NCI-H2227 (cell line): ENCODE results near the gene ZNF385D.

Experiments
- DNase-seq: peaks from one replicate; lab custom pipeline; 2025; ENCODE audit not compliant: unreplicated experiment; lab: John Stamatoyannopoulos, UW

The ZNF385D gene, protein sequence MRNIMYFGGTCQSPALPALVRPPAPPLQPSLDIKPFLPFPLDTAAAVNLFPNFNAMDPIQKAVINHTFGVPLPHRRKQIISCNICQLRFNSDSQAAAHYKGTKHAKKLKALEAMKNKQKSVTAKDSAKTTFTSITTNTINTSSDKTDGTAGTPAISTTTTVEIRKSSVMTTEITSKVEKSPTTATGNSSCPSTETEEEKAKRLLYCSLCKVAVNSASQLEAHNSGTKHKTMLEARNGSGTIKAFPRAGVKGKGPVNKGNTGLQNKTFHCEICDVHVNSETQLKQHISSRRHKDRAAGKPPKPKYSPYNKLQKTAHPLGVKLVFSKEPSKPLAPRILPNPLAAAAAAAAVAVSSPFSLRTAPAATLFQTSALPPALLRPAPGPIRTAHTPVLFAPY

DNA sequence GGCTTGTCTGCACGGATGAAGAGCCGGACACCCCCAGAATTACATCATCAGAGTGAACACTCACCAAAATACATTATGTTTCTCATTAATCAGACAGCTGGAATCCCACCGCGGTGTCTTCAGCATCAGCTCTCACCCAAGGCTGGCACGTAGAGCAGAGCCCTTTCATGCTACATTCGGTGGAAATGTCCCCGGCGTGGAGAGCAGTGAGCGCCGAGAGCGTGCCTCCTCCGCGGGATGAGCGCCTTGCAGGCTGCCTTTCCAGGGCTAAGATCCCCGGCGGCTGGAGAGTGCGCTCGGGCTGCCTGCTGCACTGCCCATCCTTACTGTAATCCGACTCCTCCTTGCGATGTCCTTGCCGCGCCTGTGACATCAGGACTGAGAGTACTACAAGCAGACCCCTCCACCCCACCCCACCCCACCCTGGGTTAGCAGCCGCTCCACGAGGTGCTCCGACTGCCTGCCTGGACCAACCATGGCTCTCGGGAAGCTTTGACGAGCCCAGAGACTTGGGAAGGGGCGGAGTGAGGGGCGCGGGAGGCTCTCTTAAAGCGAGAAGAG lies at the start of gene ZNF385D:
ZNF385D (minus strand) TSS at position 380 of the 561 bp plus-strand sequence; CDS start at position 86, 294 bp downstream.
- peak; percentile 67 for DNase-seq

DNA sequence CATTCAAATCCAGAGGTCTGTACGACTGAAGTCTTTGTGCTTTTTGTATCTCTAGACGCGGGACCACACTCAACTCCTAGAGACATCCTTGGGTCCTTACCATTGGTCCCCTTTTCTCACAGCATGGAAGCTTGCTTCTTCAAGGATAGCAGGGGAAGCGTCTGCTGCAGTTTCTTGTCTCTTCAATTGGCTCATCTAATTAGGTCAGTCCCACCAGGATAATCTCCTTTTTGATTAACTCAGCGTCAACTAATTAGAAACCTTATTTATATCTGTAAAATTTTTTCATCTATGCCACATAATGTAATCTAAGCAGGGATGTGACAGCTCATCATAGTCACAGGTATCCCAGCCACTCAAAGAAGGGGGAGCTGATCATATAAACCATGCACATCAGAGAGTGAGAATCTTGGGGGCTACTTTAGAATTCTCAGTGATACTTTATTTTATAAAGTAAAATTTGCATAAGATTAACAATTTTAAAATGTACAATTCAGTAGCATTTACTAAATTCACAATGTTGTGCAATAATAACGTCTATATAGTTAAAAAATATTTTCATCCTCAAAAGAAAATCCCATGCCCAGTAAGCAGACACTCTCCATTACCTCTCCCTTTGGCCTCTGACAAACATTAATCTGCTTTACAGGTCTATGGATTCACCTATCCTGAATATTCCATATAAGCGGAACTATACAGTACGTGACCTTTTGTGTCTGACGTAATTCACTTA lies 47.5 kb upstream of the ZNF385D start:
- DNase-seq = no peak

DNA sequence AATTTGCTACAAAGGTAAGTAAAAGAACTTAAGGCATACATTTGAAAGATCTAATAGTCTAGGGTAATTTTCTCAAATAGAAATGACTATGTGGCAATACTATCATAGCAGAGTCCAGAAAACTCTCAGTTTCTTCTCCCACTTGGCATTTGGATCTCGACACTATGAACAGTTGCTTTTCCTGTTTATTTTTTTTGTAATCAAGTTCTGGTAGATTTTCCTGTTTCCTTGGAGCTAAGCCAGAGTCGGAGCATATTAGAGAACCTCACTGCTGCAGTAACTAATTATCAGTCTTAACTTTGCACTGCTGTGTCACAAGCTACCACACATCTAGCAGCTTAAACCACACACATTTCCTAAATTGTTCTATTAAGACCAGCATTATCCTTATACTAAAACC lies 44.9 kb upstream of the ZNF385D start:
- no peak for DNase-seq

DNA sequence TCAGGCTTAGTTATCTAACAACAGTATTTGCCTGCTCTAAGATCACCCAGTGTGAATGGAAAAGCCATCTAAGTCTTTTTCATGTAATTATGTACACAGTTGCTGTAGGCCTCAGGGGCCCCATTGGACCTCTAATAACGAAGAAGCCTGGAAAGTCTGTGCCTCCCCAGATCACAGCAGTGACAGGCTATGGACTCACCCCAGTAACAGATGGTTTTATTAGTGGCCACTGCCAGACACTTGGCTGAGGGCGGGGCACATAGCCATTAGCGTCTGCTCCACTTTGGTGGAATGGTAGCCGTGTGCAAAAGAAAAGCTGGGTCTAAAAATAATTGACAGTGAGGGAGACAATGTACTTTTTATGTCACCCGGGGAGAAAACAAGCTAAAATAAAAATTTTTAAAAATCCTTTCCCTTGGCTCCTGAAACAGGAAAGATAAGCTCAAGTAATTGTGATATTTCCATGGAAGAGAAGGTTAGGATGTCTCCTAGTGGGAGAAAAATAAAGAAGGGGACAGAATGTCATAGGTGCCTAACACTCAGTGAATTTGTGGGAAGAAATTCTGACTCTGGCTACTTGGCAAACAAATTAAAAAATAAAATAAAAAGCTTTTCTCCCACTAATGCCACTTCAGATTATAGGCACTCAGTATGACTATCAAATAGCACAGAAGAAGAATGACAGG lies 44.3 kb upstream of the ZNF385D start:
- peak; percentile 68 for DNase-seq

DNA sequence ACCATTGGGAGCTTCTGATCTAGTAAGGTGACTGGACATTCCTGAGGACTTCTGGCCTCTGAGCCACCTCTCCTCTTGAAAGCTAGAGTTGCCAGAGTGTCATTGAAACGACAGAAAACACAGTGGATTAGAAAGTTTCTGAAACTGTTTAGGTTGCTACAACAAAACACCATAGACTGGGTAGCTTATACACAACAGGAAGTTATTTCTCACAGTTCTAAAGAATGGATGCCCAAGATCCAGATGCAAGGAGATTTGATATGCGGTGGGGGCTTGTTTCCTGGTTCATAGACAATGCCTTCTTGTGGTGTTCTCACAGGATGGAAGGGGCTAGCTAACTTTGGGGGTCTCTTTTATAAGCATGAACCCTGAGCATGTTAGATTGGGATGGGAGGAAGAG lies 43.3 kb upstream of the ZNF385D start:
- DNase-seq = no peak

DNA sequence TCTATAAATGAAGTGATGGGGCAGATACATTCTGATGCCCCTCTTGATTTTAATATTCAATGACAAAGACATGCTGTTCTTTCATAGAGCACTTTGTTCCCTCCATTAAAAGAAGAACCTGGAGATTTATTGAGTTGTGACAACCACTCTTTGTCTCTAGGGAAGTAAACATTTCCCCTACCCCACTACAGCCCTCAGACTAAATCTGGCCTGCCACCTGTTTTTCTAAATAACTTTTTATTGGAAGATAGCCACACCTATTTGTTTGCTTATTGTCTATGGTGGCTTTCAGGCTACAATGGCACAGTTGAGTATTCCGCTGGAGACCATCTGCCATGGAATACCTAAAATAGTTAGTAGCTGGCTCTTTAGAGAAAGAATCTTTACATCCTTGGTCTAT lies 41.2 kb upstream of the ZNF385D start:
- no peak for DNase-seq

DNA sequence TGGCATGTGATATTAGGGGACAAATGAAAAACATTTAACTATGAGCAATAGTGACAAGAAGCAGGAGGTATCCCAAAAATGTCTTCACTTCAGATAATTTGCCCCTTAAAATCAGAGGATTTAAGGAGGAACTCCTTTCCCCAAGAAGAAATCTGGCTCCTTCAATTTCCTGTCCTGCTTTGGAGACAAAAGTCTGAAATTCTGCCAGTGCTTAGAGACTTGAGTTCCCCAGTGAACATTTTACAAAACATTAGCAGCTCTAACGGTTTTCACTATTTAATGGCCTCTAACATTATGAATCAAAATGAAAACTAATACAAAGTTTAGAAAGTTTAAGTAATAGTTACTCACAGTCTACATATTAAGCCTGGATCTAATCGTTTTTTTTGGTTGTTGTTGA lies 40.3 kb upstream of the ZNF385D start:
- DNase-seq = no peak

DNA sequence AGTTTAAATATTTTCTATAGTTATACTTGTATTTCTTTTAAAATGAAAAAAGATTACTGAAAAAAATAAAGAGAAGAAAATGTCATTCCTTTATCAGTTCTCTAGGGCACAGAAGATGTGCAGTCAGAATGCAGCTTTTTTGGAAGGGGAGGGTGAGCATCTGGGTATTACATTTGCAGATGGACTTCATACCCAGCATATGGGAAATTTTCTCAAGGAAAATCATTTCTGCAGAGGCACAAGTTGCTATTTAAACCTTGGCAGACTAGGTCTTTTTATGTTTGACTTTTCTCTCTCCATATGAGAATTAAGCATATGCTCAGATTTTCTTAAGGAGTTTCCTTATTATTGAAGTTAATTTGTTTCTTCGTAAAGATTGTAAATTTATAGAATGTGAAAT lies 39.5 kb upstream of the ZNF385D start:
- no peak for DNase-seq

DNA sequence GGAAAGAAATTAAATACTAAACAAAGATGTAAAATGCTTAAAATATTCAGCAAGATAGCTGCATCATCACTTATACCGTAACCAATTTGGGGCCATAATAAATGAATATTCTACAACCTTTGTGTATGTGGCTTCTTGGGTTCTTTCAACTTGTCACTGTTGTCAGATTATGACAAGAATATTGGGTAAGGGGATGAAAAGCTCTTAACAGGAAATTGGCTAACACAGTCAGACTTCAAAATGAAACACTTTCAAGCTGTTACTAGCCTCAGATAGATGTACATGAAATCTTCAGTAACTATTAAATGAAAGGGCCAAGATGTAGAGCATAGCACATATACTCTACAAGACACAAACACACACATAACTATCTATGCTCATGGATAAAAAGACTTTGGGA lies 38.7 kb upstream of the ZNF385D start:
- no peak for DNase-seq

DNA sequence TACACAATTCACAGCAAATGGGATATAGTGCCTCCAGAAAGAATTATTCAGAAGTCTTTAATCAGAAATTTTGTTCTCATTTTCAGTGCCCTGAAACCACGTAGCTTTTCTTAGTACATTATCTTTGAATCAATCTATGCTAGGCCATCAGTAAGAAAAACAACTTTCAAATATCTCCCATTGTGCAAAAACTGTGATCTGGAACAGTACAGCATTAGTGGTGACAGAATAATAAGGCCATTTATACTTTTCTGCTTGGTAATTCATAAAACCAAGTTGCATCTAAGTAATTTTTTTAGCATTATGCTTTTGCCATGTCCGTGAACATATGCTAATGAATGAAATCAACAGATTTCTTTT lies 35.4 kb upstream of the ZNF385D start:
- no peak for DNase-seq

DNA sequence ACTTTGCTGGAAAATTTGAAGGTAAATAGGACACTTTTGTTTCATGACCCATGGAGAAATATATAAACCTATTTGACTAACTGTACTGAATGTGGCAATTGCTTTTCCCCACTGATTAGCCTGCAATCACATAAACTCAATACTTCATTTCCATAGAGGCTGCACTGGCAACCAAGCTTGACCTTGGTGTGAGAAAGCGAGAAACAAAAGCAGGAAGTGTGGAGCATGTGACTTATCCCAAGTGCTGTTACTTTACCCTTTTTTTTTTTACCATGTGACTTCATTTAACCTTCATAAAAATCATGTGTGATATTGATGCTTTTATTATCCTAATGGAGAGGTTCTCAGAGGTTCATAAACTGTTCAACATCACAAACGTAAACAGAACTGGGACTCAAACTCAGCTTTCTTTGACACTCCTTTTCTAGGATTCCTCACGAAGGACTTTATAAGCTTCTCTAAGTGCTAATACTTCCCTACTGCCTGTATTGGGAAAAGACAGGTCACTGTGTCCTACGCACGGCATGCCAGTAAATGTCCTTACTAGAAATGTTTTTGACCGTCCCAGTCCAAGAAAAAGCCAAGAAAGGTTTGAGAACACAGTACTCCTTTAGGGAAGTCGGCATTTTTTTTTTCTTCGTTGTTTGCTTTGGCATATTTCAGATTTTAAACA lies 34.9 kb upstream of the ZNF385D start:
- DNase-seq = no peak

DNA sequence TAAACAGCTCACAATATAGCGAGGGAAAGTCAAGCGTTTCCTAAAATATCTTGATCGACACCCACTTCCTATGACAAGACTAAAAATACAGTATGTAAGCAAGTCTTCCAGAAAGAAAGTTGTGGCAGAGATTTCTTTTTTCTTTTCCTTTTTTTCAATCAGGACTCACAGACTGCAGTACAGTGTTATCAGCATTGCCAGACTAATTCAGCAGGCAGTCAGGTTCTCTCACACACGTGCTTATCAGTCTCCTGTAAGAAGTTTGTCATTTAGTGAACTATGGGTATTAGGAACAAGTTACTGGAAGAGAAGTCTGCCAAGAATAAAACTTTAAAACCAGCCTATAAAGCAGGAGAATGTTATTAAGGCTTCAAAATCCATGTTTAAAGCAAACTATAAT lies 32.8 kb upstream of the ZNF385D start:
- DNase-seq = no peak

DNA sequence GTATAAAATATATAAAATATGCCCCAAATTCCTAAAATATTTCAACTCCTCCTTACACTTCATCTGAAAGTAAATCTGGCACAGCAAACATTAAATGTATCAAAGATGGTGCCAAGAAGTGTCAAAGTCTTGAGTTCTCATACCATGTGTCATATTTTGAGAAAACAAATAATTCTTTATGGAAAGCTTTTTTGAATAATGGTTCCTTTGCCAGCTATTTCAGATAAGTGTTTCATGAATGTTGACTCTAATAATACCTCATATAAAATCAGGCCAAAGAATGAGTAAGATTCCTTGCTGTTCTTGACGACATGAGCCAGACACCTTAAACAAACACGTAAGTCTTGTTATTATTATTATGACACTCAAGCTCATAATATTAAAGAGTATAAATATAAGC lies 30.3 kb upstream of the ZNF385D start:
- DNase-seq = no peak

DNA sequence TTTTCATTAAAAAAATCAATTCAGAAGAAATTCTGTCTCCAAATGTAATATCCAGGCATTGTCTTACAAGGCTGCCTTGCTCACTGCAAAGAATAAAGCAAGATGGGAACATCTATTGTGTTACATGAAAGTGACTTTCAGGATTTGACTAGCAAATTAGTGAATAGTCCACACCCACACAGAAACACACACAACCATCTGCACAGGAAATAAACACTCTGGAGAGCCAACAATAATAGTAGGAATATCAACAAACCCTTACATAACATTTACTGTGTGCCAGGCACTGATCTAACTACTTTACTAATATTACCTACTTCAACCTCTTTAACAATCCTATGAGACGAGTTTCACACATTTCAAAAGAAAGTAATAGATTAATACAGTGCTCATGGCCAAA lies 28.9 kb upstream of the ZNF385D start:
- DNase-seq = no peak

DNA sequence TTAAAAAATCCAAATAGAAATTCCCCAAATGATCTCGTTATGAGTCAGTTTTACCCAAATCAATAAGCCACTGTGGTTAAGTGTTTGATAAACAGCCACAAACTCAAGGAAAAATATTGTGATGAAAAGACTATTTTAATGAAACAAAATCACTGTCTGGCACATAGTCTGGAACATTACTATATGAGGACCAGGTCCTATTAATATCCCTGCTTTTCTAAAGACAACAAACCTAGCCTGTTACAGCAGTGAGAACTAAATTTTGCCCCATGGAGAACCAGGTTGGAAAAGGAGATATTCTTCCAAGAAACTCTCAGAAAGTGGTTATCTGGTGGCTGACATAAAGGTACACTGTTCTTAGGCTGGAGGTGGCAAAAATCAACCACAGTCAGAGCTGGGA lies 27.7 kb upstream of the ZNF385D start:
- no peak for DNase-seq

DNA sequence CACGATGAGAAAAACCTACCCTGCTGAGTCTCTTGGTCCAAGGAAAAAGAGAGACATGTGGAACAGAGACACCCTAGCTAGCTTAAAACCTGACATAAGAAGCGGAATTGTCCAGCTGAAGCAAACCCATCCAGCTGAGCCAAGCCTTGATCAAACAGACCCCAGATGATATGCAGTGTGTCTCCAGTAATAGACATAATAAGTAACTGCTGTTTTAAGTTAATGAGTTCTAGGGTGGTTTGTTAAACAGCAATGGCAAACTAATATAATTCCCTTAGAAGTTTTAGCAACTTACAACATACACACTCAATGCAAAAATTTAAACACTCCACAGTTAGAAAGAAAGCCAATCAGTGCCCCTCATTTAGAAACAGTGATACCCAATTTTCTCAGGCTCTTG lies 26.8 kb upstream of the ZNF385D start:
- DNase-seq = no peak

DNA sequence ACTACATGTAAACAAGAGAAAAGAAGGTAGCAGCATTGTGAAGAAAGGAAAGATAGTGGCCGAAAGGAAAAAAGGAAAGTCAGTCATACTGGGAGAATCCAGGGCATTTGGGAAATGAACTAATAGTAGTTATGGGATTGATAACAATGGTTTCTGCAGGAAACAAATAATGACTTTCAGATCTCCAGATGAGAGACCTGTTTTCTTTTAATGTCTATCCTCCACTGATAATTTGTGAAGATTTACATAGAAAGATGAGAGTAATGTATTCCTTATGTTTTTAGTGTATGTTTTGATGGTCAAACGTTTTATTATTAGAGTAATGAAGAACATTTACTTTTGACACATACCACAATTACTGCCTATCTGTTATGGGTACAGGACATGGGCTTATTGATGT lies 15.0 kb upstream of the ZNF385D start:
- no peak for DNase-seq

DNA sequence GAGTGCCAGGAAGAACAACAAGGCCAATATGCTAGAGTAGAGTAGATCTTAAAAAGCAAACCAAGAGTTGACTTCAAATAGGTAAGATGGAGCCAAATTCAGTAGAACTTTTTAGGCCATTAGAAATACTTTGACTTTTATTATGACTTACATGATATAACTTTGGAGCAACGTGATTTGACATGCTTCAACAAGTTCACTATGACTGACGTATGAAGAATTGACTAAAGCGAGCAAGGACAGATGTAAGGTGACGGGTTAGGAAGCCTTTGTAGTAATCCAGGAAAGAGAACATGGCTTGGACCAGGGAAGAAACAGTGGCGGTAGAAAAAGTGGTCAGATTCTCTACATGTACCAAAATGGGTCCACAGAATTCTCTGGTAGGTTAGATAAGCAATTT lies 4.9 kb upstream of the ZNF385D start:
- DNase-seq = no peak

DNA sequence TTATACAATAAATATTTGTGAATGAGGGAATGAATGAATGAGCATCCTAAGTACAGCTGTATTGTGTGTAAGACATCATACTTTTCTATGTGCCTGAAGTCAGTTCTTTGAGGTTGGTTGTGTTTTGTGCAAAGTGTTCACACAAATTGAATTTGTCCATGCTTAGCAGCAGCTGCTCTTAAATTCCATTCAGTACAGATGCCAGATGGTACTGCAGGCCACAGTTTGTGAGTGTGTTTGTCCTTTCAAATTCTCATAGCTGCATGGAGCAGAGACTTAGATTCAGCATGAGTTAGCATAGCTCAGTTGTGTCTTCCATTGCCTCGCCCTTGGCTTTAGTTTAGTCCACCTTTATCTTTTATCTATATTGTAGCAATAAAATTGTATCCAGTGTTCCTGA lies 3.8 kb upstream of the ZNF385D start:
- DNase-seq = no peak

DNA sequence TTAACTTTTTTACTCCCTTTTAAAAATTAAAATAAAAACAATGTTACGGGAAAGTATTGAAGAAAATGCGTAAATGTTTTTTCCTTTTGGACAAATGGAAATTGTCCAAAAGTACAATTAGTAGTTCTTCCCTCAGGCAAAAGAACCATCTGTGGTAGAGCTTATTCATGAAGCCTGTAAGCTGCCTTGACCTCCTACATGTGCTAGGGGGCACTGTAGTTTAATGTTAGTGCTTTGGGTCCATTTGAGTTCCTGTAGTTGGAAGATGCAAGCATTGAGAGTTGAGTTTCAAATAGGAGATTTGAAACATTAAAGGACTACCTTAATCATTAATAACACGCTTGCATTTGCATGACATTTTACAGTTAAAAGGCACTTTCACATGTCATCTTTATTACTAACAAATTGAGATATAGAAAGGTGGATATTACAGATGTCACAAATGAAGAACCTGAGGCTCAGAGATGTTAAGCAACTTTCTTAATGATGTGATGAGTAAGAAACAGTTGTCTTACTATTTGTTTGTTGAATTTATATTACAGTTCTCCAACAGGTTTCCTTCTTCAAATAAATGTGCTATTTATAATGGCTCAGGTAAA lies 1.8 kb upstream of the ZNF385D start:
- peak; percentile 26 for DNase-seq

DNA sequence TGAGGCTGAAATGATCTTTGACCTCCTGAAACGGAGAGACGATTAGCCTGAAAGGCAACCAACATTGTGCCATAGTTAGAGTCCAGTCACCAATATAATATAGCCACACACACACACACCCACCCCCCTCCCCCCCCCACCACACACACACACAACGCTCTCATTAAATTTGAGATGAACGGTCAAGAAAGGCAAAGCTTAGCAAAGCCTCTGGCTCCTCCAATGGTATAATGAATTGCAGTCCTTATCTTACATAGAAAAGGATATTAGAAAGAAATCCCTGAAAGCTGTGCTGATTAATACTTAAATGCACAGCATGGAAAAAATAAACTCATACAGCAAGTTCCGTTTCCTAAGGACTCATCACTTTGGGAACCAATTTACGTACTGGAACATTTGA lies 876 bp upstream of the ZNF385D start:
- DNase-seq = no peak
